ENCODE data around the gene EML4. TPM values are rescaled to one million over a fixed set of nuclear protein-coding genes. Genes with fewer than 3 reads are reported as not detected.

The EML4 gene
- total RNA-seq, 1 experiment from 2014 or later = 74.8 TPM

GRCh38 chr2:42293019-42293418, 123.9 kb downstream of the EML4 start:
- H3K4me2 ChIP-seq (ENCODE audit: low read depth, low read length, poor library complexity, severe bottlenecking) = no peak overlapping the region

GRCh38 chr2:42296226-42296625, 127.1 kb downstream of the EML4 start:
- Histone ChIP-seq H3K9me2 (replicated peaks; ENCODE audit: insufficient read depth, low read length) (no peaks in the 10 kb centered on the region), H3K4me1 (ENCODE audit: low read length) (peaks cover 7% of the 10 kb centered on the region), H3K36me3 (ENCODE audit: insufficient read depth, low read length) (peaks cover 49% of the 10 kb centered on the region; the same call in 1 of the 2 replicates), H4K20me1 (ENCODE audit: insufficient read depth, low read depth, low read length) (no peaks in the 10 kb centered on the region), H3K4me2 (ENCODE audit: low read depth, low read length, poor library complexity, severe bottlenecking) (no peak overlapping the region), H3K9ac (ENCODE audit: low read length) (no peak overlapping the region), H3K79me2 (ENCODE audit: low read length) (no peaks in the 10 kb centered on the region), H3K27me3 (ENCODE audit: low read length) (no peaks in the 10 kb centered on the region), H3K9me3 (ENCODE audit: low read length) (no peaks in the 10 kb centered on the region), H3K27ac (ENCODE audit: low read length) (no peak overlapping the region), H3K4me3 (ENCODE audit: low read length) (no peak overlapping the region), H2AFZ (ENCODE audit: low read length) (no peak overlapping the region)
- no peak for DNase-seq

More at GRCh38 chr2:42293019-42293418, 123.9 kb downstream of the EML4 start:
- Histone ChIP-seq H3K27me3 (ENCODE audit: low read length) (no peaks in the 10 kb centered on the region), H3K79me2 (ENCODE audit: low read length) (no peaks in the 10 kb centered on the region), H3K9ac (ENCODE audit: low read length) (no peak overlapping the region), H4K20me1 (ENCODE audit: insufficient read depth, low read depth, low read length) (no peaks in the 10 kb centered on the region), H3K9me2 (replicated peaks; ENCODE audit: insufficient read depth, low read length) (no peaks in the 10 kb centered on the region), H3K27ac (ENCODE audit: low read length) (no peak overlapping the region), H3K9me3 (ENCODE audit: low read length) (no peaks in the 10 kb centered on the region), H2AFZ (ENCODE audit: low read length) (no peak overlapping the region), H3K4me3 (ENCODE audit: low read length) (no peak overlapping the region), H3K4me1 (ENCODE audit: low read length) (peaks cover 7% of the 10 kb centered on the region), H3K36me3 (ENCODE audit: insufficient read depth, low read length) (peaks cover 44% of the 10 kb centered on the region; the same call in 1 of the 2 replicates)
- DNase-seq = no peak

GRCh38 chr2:42297322-42297936, 128.3 kb downstream of the EML4 start:
- Histone ChIP-seq H3K27ac (ENCODE audit: low read length) (no peak overlapping the region), H2AFZ (ENCODE audit: low read length) (no peak overlapping the region), H3K9ac (ENCODE audit: low read length) (no peak overlapping the region), H3K79me2 (ENCODE audit: low read length) (no peaks in the 10 kb centered on the region; the same call in 1 of the 2 replicates), H3K27me3 (ENCODE audit: low read length) (no peaks in the 10 kb centered on the region), H3K4me1 (ENCODE audit: low read length) (peaks cover 7% of the 10 kb centered on the region), H3K9me2 (replicated peaks; ENCODE audit: insufficient read depth, low read length) (no peaks in the 10 kb centered on the region), H3K36me3 (ENCODE audit: insufficient read depth, low read length) (peaks cover 47% of the 10 kb centered on the region; the same call in 1 of the 2 replicates), H3K4me2 (ENCODE audit: low read depth, low read length, poor library complexity, severe bottlenecking) (no peak overlapping the region), H3K9me3 (ENCODE audit: low read length) (no peaks in the 10 kb centered on the region), H4K20me1 (ENCODE audit: insufficient read depth, low read depth, low read length) (no peaks in the 10 kb centered on the region), H3K4me3 (ENCODE audit: low read length) (no peak overlapping the region)
- DNase-seq = no peak

GRCh38 chr2:42298132-42298531, 129.0 kb downstream of the EML4 start:
- H3K27me3 ChIP-seq (ENCODE audit: low read length) = no peaks in the 10 kb centered on the region
- DNase-seq = no peak
- H3K27ac ChIP-seq (ENCODE audit: low read length) = no peak overlapping the region
- peaks cover 51% of the 10 kb centered on the region; the same call in 1 of the 2 replicates for H3K36me3 ChIP-seq (ENCODE audit: insufficient read depth, low read length)
- H3K4me1 ChIP-seq (ENCODE audit: low read length) = peaks cover 7% of the 10 kb centered on the region
- no peak overlapping the region for H3K9ac ChIP-seq (ENCODE audit: low read length)
- H3K9me2 ChIP-seq (replicated peaks; ENCODE audit: insufficient read depth, low read length) = no peaks in the 10 kb centered on the region
- H3K79me2 ChIP-seq (ENCODE audit: low read length) = no peaks in the 10 kb centered on the region; the same call in 1 of the 2 replicates
- no peak overlapping the region for H2AFZ ChIP-seq (ENCODE audit: low read length)
- H3K4me3 ChIP-seq (ENCODE audit: low read length) = no peak overlapping the region
- H3K9me3 ChIP-seq (ENCODE audit: low read length) = no peaks in the 10 kb centered on the region
- no peak overlapping the region for H3K4me2 ChIP-seq (ENCODE audit: low read depth, low read length, poor library complexity, severe bottlenecking)
- H4K20me1 ChIP-seq (ENCODE audit: insufficient read depth, low read depth, low read length) = no peaks in the 10 kb centered on the region

GRCh38 chr2:42298996-42299754, 130.0 kb downstream of the EML4 start:
- Histone ChIP-seq H3K4me3 (ENCODE audit: low read length) (no peak overlapping the region), H3K36me3 (ENCODE audit: insufficient read depth, low read length) (peaks cover 54% of the 10 kb centered on the region; the same call in 1 of the 2 replicates), H3K27me3 (ENCODE audit: low read length) (no peaks in the 10 kb centered on the region), H4K20me1 (ENCODE audit: insufficient read depth, low read depth, low read length) (no peaks in the 10 kb centered on the region), H3K4me2 (ENCODE audit: low read depth, low read length, poor library complexity, severe bottlenecking) (no peak overlapping the region), H2AFZ (ENCODE audit: low read length) (no peak overlapping the region), H3K4me1 (ENCODE audit: low read length) (peaks cover 7% of the 10 kb centered on the region), H3K9me3 (ENCODE audit: low read length) (no peaks in the 10 kb centered on the region), H3K79me2 (ENCODE audit: low read length) (no peaks in the 10 kb centered on the region; the same call in 1 of the 2 replicates), H3K9me2 (replicated peaks; ENCODE audit: insufficient read depth, low read length) (no peaks in the 10 kb centered on the region), H3K27ac (ENCODE audit: low read length) (no peak overlapping the region), H3K9ac (ENCODE audit: low read length) (no peak overlapping the region)
- DNase-seq = no peak

- no peak overlapping the region for H3K4me3 ChIP-seq (ENCODE audit: low read length)
- no peak for DNase-seq
- H3K9me3 ChIP-seq (ENCODE audit: low read length) = no peaks in the 10 kb centered on the region
- no peak overlapping the region for H3K4me2 ChIP-seq (ENCODE audit: low read depth, low read length, poor library complexity, severe bottlenecking)
- no peaks in the 10 kb centered on the region for H4K20me1 ChIP-seq (ENCODE audit: insufficient read depth, low read depth, low read length)
- peaks cover 51% of the 10 kb centered on the region; the same call in 1 of the 2 replicates for H3K36me3 ChIP-seq (ENCODE audit: insufficient read depth, low read length)
- no peak overlapping the region for H3K27ac ChIP-seq (ENCODE audit: low read length)
- no peaks in the 10 kb centered on the region for H3K9me2 ChIP-seq (replicated peaks; ENCODE audit: insufficient read depth, low read length)
- H2AFZ ChIP-seq (ENCODE audit: low read length) = no peak overlapping the region
- H3K79me2 ChIP-seq (ENCODE audit: low read length) = no peaks in the 10 kb centered on the region; the same call in 1 of the 2 replicates
- H3K9ac ChIP-seq (ENCODE audit: low read length) = no peak overlapping the region
- no peaks in the 10 kb centered on the region for H3K27me3 ChIP-seq (ENCODE audit: low read length)
- H3K4me1 ChIP-seq (ENCODE audit: low read length) = peaks cover 7% of the 10 kb centered on the region
Observed at GRCh38 chr2:42300527-42300926, 131.4 kb downstream of the EML4 start.

GRCh38 chr2:42303252-42303651, 134.1 kb downstream of the EML4 start:
- Histone ChIP-seq H3K4me2 (ENCODE audit: low read depth, low read length, poor library complexity, severe bottlenecking) (no peak overlapping the region), H2AFZ (ENCODE audit: low read length) (no peak overlapping the region), H3K36me3 (ENCODE audit: insufficient read depth, low read length) (peaks cover 43% of the 10 kb centered on the region), H3K9me2 (replicated peaks; ENCODE audit: insufficient read depth, low read length) (no peaks in the 10 kb centered on the region), H3K27ac (ENCODE audit: low read length) (no peak overlapping the region), H3K4me3 (ENCODE audit: low read length) (no peak overlapping the region), H3K27me3 (ENCODE audit: low read length) (no peaks in the 10 kb centered on the region), H4K20me1 (ENCODE audit: insufficient read depth, low read depth, low read length) (no peaks in the 10 kb centered on the region), H3K9ac (ENCODE audit: low read length) (no peak overlapping the region), H3K79me2 (ENCODE audit: low read length) (no peaks in the 10 kb centered on the region; the same call in 1 of the 2 replicates), H3K9me3 (ENCODE audit: low read length) (no peaks in the 10 kb centered on the region), H3K4me1 (ENCODE audit: low read length) (no peaks in the 10 kb centered on the region)
- DNase-seq = no peak

- H3K36me3 ChIP-seq (ENCODE audit: insufficient read depth, low read length) = peaks cover 35% of the 10 kb centered on the region
- no peak overlapping the region for H3K27ac ChIP-seq (ENCODE audit: low read length)
Observed at GRCh38 chr2:42304059-42304713, 135.0 kb downstream of the EML4 start.

More at GRCh38 chr2:42304059-42304713, 135.0 kb downstream of the EML4 start:
- H3K4me3 ChIP-seq (ENCODE audit: low read length) = no peak overlapping the region
- H3K4me2 ChIP-seq (ENCODE audit: low read depth, low read length, poor library complexity, severe bottlenecking) = no peak overlapping the region
- H3K27me3 ChIP-seq (ENCODE audit: low read length) = no peaks in the 10 kb centered on the region
- no peaks in the 10 kb centered on the region for H3K9me2 ChIP-seq (replicated peaks; ENCODE audit: insufficient read depth, low read length)
- H3K9me3 ChIP-seq (ENCODE audit: low read length) = no peaks in the 10 kb centered on the region
- no peak for DNase-seq
- H3K9ac ChIP-seq (ENCODE audit: low read length) = no peak overlapping the region
- H3K79me2 ChIP-seq (ENCODE audit: low read length) = no peaks in the 10 kb centered on the region; the same call in 1 of the 2 replicates
- H2AFZ ChIP-seq (ENCODE audit: low read length) = no peak overlapping the region
- H4K20me1 ChIP-seq (ENCODE audit: insufficient read depth, low read depth, low read length) = no peaks in the 10 kb centered on the region
- no peaks in the 10 kb centered on the region for H3K4me1 ChIP-seq (ENCODE audit: low read length)

Measured in Karpas-422 (cell line).